ENCODE measurements around the gene CCT5.
"Not testable (repeated sequence)": the region's sequence is repeated elsewhere in the genome, so short reads cannot be mapped to it uniquely, and the experiment has no call there.

The CCT5 gene

DNA sequence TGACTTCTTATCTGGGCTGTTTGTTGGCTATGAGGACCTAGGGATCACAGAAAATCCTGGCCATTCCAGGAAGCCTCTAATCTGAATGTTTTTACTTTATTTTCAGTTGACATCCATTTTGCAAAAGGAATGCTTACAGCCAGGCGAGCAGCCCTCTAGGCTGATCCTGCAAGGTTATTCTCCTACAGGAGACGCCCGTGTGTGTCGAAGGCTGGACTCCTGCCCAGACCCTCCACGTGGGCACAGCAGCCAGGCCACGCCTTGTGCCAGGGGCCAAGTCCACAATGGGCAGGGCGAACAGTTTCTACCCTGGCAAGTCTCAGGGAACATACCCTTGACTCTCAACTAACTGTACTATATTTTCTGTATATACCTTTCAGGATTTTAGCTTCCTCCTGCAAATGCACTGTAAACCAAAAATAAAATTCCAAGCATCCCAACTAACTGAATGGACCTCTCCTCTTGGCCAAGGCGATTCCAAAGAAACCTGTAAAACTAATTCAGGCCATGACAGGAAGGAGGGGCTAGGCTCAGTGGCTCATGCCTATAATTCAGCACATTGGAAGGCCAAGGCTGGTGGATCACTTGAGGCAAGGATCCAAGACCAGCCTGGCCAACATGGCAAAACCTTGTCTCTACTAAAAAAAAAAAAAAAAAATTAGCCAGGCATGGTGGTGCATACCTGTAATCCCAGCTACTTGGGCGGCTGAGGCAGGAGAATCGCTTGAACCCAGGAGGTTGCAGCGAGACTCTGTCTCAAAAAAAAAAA, 51.9 kb downstream of the CCT5 start:
- DNase-seq (ENCODE audit: low spot score) = no peak

DNA sequence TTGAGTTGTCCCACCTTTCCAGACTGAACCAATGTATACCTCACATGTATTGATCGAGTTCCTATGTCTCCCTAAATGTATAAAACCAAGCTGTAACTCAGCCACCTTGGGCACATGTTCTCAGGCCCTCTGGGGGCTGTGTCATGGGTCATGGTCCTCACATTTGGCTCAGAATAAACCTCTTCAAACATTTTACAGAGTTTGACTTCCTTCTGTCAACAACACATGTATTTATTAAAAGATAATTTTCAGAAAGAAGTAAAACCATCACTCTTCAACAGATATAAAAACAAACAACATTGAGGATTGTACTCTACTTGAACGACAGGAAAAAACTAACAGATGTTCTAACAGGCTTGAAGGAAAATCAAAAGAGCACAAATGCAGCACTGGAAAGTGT, 53.1 kb downstream of the CCT5 start:
- DNase-seq (ENCODE audit: low spot score) = no peak

- DNase-seq (ENCODE audit: low spot score) = no peak
Observed at GRCh38 chr5:10303699-10304170, 53.7 kb downstream of the CCT5 start.

GRCh38 chr5:10304932-10305331, 54.9 kb downstream of the CCT5 start:
- no peak for DNase-seq (ENCODE audit: low spot score)

- no peak for DNase-seq (ENCODE audit: low spot score)
Observed at GRCh38 chr5:10306114-10306513, 56.0 kb downstream of the CCT5 start.

- no peak for DNase-seq (ENCODE audit: low spot score)
Observed at GRCh38 chr5:10306806-10307205, 56.7 kb downstream of the CCT5 start.

DNA sequence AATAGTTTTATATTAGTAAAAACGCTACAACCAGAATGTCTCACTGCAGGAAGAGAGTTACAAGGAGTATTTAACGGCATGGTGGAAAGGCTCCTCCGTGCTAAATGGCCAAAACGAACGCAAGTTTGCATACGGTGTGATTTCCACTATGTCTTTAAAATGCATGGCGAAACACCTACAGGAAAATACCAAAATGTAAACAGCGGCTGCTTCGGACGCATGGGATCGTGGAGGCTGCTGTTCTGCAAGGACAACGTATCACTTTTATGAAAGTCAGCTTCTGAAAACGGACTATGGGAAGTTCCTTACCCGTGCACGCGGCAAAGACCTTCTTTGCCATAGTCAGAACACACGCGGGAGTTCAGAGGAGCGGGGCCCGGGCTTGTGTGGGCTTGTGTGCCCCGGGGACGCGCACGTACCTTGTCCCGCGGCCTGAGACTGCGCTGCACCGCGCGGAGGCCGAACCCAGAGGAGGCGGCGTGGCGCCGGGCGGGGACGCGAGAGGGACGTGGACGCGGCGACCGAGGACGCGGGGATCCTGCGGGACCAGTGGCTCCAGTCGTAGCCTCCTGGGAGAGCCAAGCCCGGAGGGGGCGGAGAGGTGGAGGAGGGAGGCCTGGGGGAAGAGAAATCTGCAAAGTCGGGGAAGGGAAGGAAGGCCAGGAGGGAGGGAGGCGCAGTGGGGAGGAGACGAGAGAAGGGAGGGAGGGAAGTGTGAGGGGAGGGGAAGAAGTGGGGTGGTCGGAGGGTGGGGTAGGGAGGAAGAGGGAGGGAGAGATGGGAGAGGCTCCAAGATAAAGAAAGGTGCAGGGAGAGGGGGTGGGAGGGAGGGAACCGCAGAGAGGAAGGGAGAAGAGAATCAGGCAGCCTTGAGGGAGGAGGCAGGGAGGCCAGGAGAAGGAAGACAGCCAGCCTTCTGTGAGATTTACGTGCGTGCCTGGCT, 57.4 kb downstream of the CCT5 start, which contains the start of gene CMBL:
TSS of gene CMBL (minus strand) at position 697 of the 943 bp plus-strand sequence. CDS start 17,140 bp downstream, outside the sequence.
- no peak for DNase-seq (ENCODE audit: low spot score)

GRCh38 chr5:10308844-10309243, 58.8 kb downstream of the CCT5 start:
- DNase-seq (ENCODE audit: low spot score) = no peak

DNA sequence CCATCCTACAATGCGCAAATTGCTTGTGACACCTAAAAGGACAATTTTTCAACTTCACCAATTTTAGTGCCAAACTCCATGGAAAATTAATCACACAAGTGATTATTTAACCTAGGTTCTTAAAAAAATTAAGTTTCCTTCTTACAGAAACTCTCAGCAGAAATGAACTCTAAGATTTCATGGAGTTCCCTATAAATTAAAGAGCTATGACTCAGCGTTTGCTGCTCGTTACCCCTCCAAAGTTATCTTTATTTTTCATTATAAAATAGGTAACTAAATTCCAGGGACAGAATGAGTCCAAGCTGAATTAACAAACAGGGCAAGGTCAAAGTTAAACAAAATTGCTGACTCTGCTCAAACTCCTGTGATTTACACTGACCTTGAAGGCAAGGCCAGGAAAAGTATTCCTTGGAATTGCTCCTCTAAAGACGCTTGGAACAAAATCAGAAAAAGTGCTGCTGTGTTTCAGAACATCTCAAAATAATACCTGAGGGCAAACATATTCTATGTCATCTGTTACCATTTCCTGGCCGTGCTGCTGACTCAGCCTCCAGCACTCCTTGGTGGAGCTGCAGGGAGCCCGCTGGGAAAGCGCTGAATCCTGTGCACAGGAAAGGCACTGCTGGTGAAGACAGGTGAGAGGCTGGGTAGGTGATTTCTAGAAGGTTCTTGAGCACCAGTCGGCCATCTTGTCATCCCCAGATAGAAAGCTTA, 60.1 kb downstream of the CCT5 start:
- no peak for DNase-seq (ENCODE audit: low spot score)

DNA sequence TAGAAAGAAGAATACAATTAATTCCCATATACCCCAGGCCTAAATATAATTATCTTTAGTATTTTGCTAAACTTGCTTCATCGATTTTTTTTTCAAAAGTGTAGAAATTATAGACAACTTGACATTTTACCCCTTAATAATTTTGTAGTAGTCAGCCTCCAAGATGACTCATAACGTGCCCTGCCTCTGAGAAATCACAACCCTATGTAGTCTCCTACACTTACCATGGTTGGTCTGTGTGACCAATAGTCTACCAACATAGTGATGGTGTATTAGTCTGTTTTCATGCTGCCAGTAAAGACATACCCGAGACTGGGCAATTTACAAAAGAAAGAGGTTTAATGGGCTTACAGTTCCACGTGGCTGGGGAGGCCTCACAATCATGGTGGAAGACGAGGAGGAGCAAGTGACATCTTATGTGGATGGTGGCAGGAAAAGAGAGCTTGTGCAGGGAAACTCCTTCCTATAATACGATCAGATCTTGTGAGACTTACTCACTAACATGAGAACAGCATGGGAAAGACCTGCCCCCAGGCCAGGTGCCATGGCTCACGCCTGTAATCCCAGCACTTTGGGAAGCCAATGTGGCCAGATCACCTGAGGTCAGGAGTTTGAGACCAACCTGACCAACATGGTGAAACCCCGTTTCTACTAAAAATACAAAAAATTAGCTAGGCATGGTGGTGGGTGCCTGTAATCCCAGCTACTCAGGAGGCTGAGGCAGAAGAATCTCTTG, 60.9 kb downstream of the CCT5 start:
- not testable (repeated sequence) for DNase-seq (ENCODE audit: low spot score)

GRCh38 chr5:10311595-10312425, 61.7 kb downstream of the CCT5 start:
- DNase-seq (ENCODE audit: low spot score) = no peak

DNA sequence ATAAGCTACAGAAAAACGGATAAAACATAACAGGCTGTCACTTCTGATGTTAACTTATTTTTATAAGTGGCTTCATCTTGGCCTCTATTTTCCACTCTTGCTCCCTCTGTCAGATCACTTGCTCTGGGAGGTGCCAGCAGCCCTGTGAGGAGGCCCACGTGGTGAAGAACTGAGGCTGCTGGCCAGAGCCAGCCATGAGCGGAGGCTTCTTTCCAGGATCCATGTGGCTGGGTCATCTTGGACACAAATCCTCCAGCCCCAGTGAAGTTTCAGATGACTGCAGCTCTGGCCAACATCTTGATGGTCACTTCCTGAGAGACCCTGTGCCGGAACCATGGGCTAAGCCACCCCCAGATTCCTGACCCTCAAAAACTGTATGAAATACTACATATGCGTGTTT, 65.1 kb downstream of the CCT5 start:
- DNase-seq (ENCODE audit: low spot score) = no peak

Data from pons (tissue), 1 donor.